ENCODE results near the gene ST3GAL6.

DNA sequence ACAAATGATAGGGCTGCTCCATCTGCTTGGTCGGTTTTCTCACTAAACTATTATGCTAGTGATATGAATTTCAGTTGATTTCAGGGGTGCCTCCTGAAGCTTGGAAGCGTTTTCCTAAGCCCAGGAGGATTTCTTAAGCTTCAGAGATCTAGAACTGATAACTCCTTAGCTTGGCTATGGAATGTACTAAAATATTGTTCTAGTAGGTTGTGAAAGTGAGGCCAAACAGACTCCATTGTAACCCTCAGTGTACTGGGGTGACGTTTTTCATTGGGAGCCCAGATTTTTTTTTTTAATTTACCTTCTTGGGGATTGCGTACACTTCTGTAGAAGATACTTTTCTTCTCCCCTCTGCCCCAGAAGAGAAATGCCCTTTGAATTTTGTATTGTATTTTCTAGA, 17.0 kb upstream of the ST3GAL6 start:
- TF ChIP-seq, protein P1, sequence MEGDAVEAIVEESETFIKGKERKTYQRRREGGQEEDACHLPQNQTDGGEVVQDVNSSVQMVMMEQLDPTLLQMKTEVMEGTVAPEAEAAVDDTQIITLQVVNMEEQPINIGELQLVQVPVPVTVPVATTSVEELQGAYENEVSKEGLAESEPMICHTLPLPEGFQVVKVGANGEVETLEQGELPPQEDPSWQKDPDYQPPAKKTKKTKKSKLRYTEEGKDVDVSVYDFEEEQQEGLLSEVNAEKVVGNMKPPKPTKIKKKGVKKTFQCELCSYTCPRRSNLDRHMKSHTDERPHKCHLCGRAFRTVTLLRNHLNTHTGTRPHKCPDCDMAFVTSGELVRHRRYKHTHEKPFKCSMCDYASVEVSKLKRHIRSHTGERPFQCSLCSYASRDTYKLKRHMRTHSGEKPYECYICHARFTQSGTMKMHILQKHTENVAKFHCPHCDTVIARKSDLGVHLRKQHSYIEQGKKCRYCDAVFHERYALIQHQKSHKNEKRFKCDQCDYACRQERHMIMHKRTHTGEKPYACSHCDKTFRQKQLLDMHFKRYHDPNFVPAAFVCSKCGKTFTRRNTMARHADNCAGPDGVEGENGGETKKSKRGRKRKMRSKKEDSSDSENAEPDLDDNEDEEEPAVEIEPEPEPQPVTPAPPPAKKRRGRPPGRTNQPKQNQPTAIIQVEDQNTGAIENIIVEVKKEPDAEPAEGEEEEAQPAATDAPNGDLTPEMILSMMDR (IDR thresholded peaks at IDR 0.05), result no peak
- TF ChIP-seq EP300 (IDR thresholded peaks at IDR 0.05), result no peak
- TF ChIP-seq POLR2A (IDR thresholded peaks at IDR 0.05), result no peak
